ENCODE results near the gene ZSCAN26. TPM values are rescaled to one million over a fixed set of nuclear protein-coding genes. Genes with fewer than 3 reads are reported as not detected.

Gene ZSCAN26
- 9.8 and 13.5 TPM in 2 replicates for total RNA-seq

DNA sequence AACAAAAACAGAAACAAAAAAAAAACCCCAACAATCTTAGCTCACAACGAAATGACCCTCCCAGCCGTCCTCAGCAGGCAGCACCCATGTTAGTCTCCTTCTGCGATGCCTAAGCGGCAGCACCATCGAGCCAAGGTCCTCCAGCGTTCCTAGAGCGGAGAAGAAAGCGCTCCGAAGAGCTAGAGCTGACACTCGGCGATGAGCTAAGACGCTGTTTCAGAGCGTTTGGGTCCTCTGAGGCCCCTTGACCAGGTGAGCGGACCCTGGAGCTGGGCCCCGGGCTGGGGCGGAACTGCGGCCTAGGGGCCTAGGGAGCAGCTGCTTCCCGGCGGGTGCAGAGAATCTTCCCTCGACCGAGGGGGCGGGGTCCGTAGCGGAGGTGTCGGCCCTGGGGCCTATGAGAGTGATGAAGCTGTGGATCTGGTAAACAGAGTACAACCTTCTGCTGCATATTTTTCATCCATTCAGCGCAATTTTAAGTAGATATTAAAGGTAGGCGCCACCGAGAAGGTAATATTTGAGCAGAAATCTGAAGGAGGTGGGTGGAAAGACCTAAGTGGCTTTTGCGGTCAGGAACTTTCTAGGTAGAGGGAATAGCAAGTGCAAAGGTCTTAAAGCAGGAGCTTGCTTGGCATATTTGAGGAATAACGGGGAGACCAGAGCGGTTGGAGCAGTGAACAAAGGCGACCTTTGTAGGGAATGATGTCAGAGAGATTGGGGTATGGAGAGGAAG lies at the start of gene ZSCAN26:
ZSCAN26 (plus strand) TSS at position 182 of the 733 bp plus-strand sequence. CDS start 4,777 bp downstream, outside the sequence.

DNA sequence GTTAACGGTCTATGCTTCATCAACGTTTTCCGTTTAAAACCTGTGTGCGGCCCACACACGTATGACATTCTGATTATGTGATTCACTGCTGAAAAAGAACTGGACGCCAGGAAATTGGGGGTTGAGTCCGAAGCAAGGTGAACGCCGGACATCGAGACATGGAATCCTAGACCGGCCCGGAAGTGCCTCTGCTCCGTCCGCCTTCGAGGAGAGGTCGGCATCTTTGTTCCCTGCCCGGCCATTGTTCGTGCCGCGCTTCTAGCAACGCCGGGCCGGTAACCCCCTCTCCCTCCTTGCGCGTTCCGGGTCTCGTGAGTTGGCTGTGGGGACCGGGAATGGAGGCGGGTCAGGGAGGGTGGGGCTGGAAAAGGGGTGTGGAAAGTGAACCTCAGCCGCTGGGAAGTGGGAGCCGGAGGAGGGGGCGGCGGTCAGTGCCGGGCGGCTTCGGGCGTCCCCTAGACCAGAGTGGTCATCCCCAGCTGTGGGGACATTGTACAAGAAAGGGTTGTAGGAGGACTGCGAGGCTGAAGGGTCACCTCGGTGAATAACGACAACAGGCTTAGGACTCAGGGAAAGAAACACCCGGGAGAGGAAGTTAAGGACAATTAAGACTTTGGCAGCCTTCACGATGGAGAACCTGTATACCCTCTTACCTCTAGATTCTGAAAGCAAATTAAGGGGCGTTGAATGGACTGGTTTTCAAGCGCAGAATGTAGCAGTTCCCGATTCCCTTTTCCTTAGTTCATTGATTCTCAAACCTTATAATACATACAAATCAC lies 41.7 kb upstream of the ZSCAN26 start, which contains the start of gene ZSCAN9:
ZSCAN9 (plus strand) TSS at position 220 of the 779 bp plus-strand sequence. CDS start 1,810 bp downstream, outside the sequence.

DNA sequence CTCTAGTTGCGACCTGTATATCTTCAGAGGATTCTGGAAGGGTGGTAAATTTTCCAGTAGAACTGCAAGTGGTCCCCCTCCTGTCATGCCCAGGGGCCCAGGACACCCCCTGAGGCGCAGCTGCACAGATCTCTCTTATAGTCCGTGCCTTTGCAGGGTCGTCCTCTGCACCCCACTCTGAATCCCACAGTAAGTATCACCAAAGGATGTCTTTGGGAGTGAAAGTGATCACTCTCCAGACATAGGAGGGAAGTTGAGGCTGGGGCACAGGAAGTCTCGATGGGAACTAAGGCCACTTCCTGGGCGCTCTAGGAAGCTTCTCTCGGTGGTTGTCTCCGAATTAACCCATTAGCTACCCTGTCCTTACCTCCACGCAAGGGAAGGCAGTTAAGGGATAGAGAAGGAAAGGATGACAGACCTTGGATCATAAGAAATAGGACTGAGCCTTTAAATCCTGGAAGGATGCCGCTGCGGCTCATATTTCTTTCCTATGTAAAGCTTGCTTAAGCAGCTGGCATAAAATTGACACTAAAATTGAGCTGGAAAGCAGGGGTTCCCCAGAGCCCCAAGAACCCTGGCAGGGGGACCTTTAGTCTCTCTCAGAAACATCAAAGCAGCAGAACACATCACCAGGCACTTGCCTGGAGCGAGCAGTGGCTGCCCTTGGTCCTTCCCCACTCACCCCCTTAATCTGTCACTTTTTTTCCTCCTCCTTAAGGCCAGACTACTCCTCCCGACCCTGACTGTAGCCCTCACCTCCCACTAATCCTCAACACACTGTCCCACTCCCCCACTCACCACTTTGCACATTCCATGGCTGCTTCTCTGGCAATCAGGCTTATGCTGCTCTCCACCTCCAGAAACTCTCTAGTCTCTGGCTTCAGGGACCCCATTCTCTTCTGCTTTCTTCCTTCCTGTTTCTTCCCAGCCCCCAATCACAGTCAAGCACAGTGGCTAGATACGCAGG lies 14.7 kb upstream of the ZSCAN26 start, which contains the start of gene ZKSCAN4:
ZKSCAN4 (minus strand) TSS at position 261 of the 967 bp plus-strand sequence. CDS start 289 bp downstream, outside the sequence.

DNA sequence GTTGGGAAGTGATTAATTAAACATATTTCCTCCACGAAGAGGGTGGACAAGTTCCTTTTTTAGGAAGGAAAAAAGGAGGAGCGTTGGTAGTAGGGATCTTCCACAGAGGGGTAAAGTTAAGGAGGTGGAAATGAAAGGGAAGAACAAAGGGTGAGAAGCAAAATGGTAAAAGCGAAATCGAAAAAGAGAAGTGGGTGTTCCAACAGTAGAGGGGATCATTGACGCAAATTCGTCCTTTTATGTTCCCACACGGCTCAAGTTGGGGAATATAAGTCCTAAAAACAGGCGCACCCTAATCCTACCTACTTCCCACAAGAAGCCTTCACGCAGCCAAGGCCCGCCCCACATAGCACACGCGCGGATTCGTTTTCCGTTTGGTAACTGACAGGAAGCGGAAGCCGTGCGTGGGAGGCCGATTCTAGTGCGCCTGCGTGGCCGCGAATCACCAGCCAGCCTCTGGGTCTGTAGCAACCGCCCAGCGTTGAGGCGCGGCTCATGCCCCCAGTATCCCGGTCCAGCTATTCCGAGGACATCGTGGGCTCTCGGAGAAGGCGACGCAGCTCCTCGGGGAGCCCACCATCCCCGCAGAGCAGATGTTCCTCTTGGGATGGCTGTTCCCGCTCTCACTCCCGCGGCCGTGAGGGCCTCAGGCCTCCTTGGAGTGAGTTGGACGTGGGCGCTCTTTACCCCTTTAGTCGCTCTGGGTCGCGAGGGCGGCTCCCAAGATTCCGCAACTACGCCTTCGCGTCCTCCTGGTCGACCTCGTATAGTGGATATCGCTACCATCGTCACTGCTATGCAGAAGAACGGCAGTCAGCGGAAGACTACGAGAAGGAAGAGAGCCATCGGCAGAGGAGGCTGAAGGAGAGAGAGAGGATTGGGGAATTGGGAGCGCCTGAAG lies 7.8 kb upstream of the ZSCAN26 start, which contains the start of gene NKAPL:
NKAPL (plus strand) TSS at position 421 of the 901 bp plus-strand sequence; CDS start at position 496, 75 bp downstream.

DNA sequence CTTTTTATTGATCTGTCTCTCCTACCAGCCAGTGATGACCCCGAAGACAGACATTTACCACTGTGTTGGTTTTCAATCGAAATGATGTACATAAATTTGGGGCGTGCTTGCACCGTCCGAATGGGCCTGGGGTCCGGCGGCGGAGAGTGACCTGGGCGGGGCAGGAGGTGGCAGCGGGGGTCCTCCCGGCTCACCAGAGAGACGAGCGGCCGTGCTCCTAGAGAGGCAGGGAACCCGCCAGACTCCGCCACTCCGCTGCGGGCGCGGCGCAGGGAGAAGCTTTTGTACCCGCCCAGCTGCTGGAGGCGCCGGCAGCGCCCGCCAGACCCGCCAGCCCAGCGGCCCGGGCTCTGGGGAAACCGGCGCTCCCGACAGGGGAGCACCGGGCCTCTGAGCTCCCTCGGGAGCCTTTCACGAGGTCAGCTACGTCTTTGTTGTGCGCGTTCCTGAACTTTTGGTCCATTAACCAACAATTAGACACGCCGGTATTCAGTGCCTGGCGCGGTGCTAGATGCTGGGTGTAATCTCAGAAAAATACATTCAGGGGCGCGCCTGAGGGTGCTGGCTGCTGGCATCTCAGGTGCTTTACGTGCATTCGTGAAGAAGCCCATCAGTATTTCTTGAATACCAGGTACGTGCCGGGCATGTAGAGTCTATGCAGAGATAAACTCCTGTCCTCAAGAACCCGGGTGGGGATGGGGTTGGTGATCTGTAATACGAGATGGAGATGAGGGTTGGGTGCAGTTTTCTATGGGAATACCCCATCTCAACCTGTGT lies 14.5 kb downstream of the ZSCAN26 start, which contains the start of gene PGBD1:
PGBD1 (plus strand) TSS at position 285 of the 777 bp plus-strand sequence. CDS start 2,242 bp downstream, outside the sequence.

Other genes starting within 250 kb of the ZSCAN26 start
- gene ZNF165, start 186.6 kb upstream of the ZSCAN26 start, total RNA-seq, result 0.19 and 0.36 TPM in 2 replicates
- gene ZSCAN16, start 142.5 kb upstream of the ZSCAN26 start, total RNA-seq, result 11.8 and 12.1 TPM in 2 replicates
- gene ZKSCAN8, start 125.3 kb upstream of the ZSCAN26 start, total RNA-seq, result 8.5 and 16.3 TPM in 2 replicates
- gene ZSCAN9, start 41.9 kb upstream of the ZSCAN26 start, total RNA-seq, result 10.7 and 14.7 TPM in 2 replicates
- 5.2 and 5.7 TPM in 2 replicates for gene ZKSCAN4, start 14.9 kb upstream of the ZSCAN26 start, total RNA-seq
- 0.27 and 0.85 TPM in 2 replicates for gene NKAPL, start 7.8 kb upstream of the ZSCAN26 start, total RNA-seq
- gene PGBD1, start 14.4 kb downstream of the ZSCAN26 start, total RNA-seq, result 5.9 and 7.1 TPM in 2 replicates
- 13.4 and 17.3 TPM in 2 replicates for gene ZSCAN31, start 69.0 kb downstream of the ZSCAN26 start, total RNA-seq
- gene ZKSCAN3, start 82.8 kb downstream of the ZSCAN26 start, total RNA-seq, result 3.9 and 6.1 TPM in 2 replicates
- 2.7 and 6.3 TPM in 2 replicates for gene ZSCAN12, start 132.6 kb downstream of the ZSCAN26 start, total RNA-seq
- 0.18 and 1.9 TPM in 2 replicates for gene ZSCAN23, start 176.3 kb downstream of the ZSCAN26 start, total RNA-seq
- gene GPX6, start 248.7 kb downstream of the ZSCAN26 start, total RNA-seq, result not detected in 2 replicates

All from endothelial cell of coronary artery (primary cell).